GM19468 (cell line): ENCODE results near the gene RTN1.
A peak's percentile ranks its signal among the peaks of the same experiment; 100 is the strongest.
"Not testable (repeated sequence)": the region's sequence is repeated elsewhere in the genome, so short reads cannot be mapped to it uniquely, and the experiment has no call there.

Source experiments
- ATAC-seq: cut with Tn5 transposase; IDR thresholded peaks from one replicate; pipeline ENCODE4 v1.9.1; 2021; ENCODE audit warnings: mild to moderate bottlenecking, moderate library complexity, moderate number of reproducible peaks; ENCODE audit not compliant: unreplicated experiment; ENCODE audit errors: extremely low read depth

The RTN1 gene

DNA sequence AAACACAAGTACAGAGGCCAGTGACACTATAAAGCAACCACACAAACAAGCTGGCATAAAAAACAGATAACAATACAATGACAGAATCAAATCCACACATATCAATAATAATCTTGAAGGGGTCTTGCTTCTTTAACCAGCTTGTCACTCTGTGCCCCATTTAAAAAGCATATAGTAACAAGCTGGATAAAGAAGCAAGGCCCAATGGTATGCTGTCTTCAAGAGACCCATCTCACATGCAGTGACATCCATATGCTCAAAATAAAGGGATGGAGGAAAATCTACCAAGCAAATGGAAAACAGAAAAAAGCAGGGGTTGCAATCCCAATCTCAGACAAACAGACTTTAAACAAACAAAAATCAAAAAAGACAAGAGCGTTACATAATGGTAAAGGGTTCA, 223.7 kb downstream of the RTN1 start:
- not testable (repeated sequence) for ATAC-seq

DNA sequence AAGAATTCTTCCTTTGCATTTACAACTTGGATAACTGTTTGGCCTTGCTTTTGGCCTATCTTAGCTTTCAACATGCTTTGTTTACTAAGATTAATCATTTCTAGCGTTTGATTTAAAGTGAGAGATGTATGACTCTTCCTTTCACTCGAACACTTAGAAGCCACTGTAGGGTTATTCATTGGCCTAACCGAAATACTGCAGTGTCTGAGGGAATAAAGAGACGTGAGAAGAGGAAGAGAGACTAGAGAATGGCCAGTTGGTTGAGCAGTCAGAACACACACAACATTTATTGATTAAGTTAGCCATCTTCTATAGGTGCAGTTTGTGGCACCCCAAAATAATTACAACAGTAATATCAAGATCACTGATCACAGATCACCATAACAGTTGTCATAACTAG, 231.7 kb downstream of the RTN1 start:
- peak; percentile 64 for ATAC-seq

- ATAC-seq, result no peak
Measured at GRCh38 chr14:59634617-59635016, 236.0 kb downstream of the RTN1 start.

DNA sequence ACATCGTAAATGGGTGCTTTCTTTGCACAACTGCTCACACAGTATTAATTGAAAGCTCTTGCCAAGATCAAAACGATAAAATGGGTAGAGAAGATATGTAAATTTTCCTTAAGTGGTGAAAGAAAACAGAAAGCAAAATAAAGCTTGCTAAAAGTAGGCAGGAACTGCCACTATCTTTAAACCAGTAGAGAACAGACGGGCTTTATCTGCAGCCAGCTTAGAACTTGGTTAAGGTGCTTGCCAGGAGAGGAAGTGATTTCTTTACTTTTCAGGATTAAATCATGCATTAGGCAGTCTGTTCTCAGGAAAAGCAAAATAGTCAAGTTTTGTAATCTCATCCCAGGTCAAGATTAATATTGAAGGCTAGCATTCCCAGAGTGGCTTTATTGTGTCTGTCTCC, 237.1 kb downstream of the RTN1 start:
- no peak for ATAC-seq

- no peak for ATAC-seq
Measured at GRCh38 chr14:59632381-59632780, 238.2 kb downstream of the RTN1 start.

DNA sequence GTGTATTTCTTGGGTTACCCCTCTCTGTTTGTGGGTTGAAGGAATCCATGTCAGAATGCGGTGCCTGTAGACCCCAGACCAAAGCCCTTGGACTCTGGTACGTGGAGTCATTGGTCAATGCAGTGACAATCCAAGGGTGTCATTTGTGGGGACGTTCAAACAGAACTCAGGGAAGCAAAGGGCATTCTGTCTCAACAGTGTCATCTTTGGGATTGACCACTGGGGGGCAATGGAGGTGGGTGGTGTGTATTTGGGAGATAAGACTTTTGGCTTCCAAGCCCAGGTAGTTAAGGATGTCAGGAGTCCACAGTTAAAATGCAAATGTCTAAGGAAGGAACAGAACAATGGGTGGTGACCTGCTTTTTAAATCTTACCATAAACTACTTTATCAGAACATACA, 239.3 kb downstream of the RTN1 start:
- ATAC-seq, result no peak

DNA sequence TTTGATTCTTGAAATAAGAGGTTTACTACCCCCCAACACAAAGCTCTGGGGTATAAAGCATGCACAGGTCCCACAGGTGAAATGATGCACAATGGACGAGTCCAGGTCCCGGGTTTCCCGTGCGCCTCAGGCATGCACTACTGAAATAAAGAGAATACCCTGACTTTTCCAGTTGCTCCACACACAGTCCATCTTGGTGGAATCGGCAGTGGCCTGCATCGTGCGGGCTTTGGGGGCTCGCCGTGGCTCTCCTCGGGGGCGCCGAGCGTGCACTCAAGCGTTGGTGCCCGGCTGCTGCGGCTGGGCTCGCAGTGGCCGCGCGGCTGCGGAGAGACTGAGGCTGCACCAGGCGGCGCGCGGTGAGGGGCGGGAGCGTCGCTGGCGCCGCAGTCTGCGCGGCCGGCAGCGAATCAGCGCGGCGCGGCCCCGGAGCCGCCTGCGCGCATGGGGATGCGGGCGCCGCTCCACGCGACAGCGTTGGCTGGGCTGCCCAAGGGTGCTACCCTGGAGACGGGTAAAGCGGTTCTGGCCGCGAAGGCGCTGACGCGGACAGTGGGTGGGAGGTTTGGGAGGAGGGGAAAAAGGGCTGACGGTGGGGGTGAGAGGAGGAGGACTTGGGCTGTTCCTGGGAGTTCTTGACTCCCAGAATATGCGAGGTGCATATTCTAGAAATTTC, 240.2 kb downstream of the RTN1 start:
- no peak for ATAC-seq

GRCh38 chr14:59629444-59630287, 240.9 kb downstream of the RTN1 start:
- ATAC-seq, result no peak

GRCh38 chr14:59627011-59627520, 243.5 kb downstream of the RTN1 start:
- ATAC-seq, result no peak

- ATAC-seq, result no peak
Measured at GRCh38 chr14:59622631-59623030, 247.9 kb downstream of the RTN1 start.

GRCh38 chr14:59619061-59619460, 251.5 kb downstream of the RTN1 start:
- no peak for ATAC-seq

GRCh38 chr14:59601056-59601455, 269.5 kb downstream of the RTN1 start:
- no peak for ATAC-seq

DNA sequence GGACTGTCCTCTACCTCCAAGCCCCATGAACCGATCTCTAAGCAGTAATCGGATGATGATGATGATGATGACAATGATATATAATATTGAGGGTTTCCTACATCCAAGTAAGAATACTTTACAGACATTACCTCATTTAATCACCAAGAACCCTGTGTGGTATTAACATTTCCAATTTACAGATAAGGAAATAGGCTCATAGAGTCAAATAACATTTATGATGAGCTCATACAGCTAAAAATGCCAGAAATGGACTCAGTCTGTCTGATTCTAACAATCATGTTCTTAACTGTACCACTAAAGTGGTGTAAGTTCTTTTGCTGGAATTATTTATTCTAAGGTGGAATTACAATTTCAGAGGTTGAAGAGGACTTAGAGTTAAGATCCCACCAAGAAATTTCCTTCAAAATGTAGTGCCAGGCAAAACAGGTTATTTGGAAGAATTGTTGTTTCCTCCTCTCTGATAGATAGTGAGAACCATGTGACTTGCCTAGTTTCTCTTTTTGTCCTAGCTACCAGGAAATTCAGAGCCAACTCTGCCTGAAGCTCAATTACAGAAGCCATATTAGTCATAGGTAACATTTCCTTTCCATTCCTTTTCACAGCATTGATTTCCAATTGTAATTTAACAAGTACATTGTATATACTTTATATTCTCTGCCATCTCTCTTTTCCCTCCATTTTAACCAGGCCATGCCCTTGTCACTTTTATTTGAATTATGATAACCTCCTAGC, 270.2 kb downstream of the RTN1 start:
- ATAC-seq, result no peak

- no peak for ATAC-seq
Measured at GRCh38 chr14:59595071-59595470, 275.5 kb downstream of the RTN1 start.

- ATAC-seq, result no peak
Measured at GRCh38 chr14:59591641-59592370, 278.8 kb downstream of the RTN1 start.

DNA sequence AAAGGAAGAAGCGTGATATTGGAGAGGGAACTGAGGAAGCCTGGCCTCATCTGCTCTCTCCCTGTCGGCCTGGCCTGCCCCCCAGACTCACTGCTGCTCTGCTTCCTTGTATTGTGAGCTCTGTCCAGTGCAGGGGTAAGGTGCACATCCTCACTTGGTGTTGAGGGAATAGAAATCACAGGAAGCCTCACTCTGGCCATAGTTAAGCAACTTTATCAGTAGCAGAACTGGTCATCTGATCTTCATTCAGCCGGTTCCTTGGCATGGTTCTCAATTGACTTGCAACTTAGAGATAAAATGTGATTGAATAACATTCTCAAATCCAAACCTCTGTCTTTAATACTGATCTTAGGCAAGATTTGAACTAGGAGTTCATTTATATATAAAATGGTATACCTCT, 282.5 kb downstream of the RTN1 start:
- ATAC-seq, result no peak

GRCh38 chr14:59585891-59586554, 284.6 kb downstream of the RTN1 start:
- ATAC-seq, result no peak

DNA sequence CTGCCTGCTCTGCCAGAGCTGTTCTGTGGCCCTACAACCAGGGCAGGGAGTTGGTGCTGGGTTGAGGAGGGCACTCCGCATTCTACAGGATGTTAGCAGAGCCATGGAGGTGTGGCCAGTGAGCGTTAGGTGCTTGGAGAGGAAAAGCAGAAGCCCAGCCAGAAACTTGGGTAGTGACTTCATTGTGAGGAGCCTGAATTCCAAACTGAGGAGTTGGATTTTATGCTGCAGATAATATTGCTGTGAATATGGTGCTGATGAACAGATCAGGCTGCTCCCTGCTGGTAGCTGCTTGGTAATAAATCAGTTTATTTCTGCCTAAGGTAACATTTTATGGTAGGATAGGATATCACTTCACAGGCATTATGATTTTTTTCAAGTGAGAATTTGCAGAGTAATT, 286.8 kb downstream of the RTN1 start:
- no peak for ATAC-seq

GRCh38 chr14:59582845-59583509, 287.6 kb downstream of the RTN1 start:
- ATAC-seq, result no peak
